Esophagus muscularis mucosa (tissue), 3 donors: ENCODE data around the gene GAS2L1.

Source experiments
- EP300 ChIP-seq: sonication (generic); formaldehyde crosslinking; IDR thresholded peaks from one replicate; pipeline ENCODE4 v1.6.1; 2017; ENCODE audit warnings: antibody characterized with exemption
- TF ChIP-seq, protein P1 (sequence below), 3 experiments: fragments of 200-600 bp in 2 of 3; fragments of 450-650 bp in 1 of 3; sonication (generic) in 2 of 3; IDR thresholded peaks; one replicate each; pipeline ENCODE4 v1.5.1; 2017 to 2019; ENCODE audit warnings: antibody characterized with exemption in 3 of 3, mild to moderate bottlenecking in 2 of 3, moderate library complexity in 1 of 3

DNA sequence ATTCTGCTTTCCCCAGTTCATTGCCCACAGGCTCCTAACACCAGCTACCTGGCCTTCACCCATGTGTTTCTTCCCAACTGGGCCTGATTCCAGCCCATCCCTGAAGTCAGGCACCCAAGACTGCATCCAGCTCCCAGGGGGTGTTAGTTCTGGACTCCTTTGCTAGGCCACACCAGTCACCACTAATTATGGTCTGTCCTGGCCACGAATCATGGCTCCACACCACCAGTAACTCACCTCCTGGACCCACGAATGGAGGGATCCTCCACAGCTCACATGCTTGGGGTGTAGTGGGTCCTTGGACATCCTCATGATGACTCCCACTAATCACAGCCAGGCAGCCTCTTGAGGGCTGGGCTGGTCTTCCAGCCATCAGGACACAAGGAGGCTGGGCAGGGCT lies 12.6 kb downstream of the GAS2L1 start:
- TF ChIP-seq EP300, result no peak
- TF ChIP-seq, protein P1, sequence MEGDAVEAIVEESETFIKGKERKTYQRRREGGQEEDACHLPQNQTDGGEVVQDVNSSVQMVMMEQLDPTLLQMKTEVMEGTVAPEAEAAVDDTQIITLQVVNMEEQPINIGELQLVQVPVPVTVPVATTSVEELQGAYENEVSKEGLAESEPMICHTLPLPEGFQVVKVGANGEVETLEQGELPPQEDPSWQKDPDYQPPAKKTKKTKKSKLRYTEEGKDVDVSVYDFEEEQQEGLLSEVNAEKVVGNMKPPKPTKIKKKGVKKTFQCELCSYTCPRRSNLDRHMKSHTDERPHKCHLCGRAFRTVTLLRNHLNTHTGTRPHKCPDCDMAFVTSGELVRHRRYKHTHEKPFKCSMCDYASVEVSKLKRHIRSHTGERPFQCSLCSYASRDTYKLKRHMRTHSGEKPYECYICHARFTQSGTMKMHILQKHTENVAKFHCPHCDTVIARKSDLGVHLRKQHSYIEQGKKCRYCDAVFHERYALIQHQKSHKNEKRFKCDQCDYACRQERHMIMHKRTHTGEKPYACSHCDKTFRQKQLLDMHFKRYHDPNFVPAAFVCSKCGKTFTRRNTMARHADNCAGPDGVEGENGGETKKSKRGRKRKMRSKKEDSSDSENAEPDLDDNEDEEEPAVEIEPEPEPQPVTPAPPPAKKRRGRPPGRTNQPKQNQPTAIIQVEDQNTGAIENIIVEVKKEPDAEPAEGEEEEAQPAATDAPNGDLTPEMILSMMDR (IDR thresholded peaks at IDR 0.05), result no peak
